HepG2 (cell line): ENCODE results near the gene RAB38. TPM values are rescaled to one million over a fixed set of nuclear protein-coding genes. Genes with fewer than 3 reads are reported as not detected.

ENCODE experiments used
- ATAC-seq: fragments of 200-7000 bp; cut with Tn5 transposase; 3 replicates; pipeline ENCODE4 v1.9.1; 2020; ENCODE audit warnings: mild to moderate bottlenecking, moderate library complexity
- BruUV-seq: library from RNA; stranded (reverse); fragments of 400-500 nt; replicated peaks from 2 replicates; lab custom pipeline; 2021; lab: Mats Ljungman, UMichigan
- CTCF ChIA-PET: fragments of 300-600 bp; formaldehyde crosslinking; extraction: SDS; loops from one replicate; lab custom pipeline; 2021; ENCODE audit warnings: low total read pairs, inconsistent platforms, low intra/inter-chr PET ratio; lab: Yijun Ruan, JAX
- POLR2A ChIA-PET: fragments of 350-600 bp; sonication (Branson Sonifier 250); formaldehyde crosslinking; loops from one replicate; lab custom pipeline; 2020; ENCODE audit warnings: antibody characterized with exemption, inconsistent platforms; lab: Yijun Ruan, JAX
- DNase-seq: peaks from one replicate; pipeline ENCODE4 v3.0.0-alpha.2; 2015; ENCODE audit warnings: low spot score
- FAIRE-seq: peaks from 3 replicates; lab custom pipeline; 2011; peaks lifted over from hg19 to GRCh38; lab: Jason Lieb, UNC
- H2AFZ ChIP-seq: one replicate; pipeline ENCODE4 v1.6.1; 2011; ENCODE audit warnings: low read length, inconsistent platforms
- H3K27ac ChIP-seq: fragments of 300-600 bp; 3 replicates; pipeline ENCODE4 v1.8.0; 2011; ENCODE audit warnings: mixed run types, mild to moderate bottlenecking, mixed read lengths, low read length, inconsistent platforms; ENCODE audit not compliant: insufficient read depth; ENCODE audit errors: extremely low read length
- H3K27me3 ChIP-seq, 2 experiments: fragments of 200-600 bp in 1 of 2; 2 replicates in 1 of 2; 3 replicates in 1 of 2; pipeline versions ENCODE4 v1.6.0 to v1.8.0; 2011; ENCODE audit warnings: low read length in 2 of 2, mild to moderate bottlenecking in 2 of 2, moderate library complexity in 2 of 2, inconsistent platforms in 1 of 2; ENCODE audit not compliant: insufficient read depth in 2 of 2, control insufficient read depth in 1 of 2
- H3K36me3 ChIP-seq, 2 experiments: fragments of 200-600 bp in 1 of 2; replicated peaks in 1 of 2; 2 replicates in 1 of 2; 3 replicates in 1 of 2; pipeline versions ENCODE4 v1.5.1 to v1.8.0; 2011; ENCODE audit warnings: low read length in 2 of 2, inconsistent platforms in 1 of 2; ENCODE audit not compliant: insufficient read depth in 2 of 2, control insufficient read depth in 1 of 2
- H3K4me1 ChIP-seq: 2 replicates; pipeline ENCODE4 v1.5.1; 2012; ENCODE audit warnings: low read length, inconsistent platforms; ENCODE audit not compliant: insufficient read depth
- H3K4me2 ChIP-seq: 2 replicates; pipeline ENCODE4 v1.6.0; 2011; ENCODE audit warnings: low read depth, low read length, inconsistent platforms
- H3K4me3 ChIP-seq, 3 experiments: fragments of 200-600 bp in 1 of 3; sonication (generic), shearing (Covaris generic) in 1 of 3; replicated peaks in 1 of 3; 2 replicates each; pipeline ENCODE4 v1.5.1; 2011 to 2016; ENCODE audit warnings: low read length in 3 of 3, inconsistent platforms in 2 of 3, low read depth in 2 of 3, mild to moderate bottlenecking in 2 of 3, control low read depth in 1 of 3, mixed read lengths in 1 of 3; ENCODE audit not compliant: insufficient read depth in 1 of 3
- H3K79me2 ChIP-seq: one replicate; pipeline ENCODE4 v1.6.1; 2011; ENCODE audit warnings: low read length, inconsistent platforms; ENCODE audit not compliant: insufficient read depth
- H3K9ac ChIP-seq: 2 replicates; pipeline ENCODE4 v1.6.0; 2011; ENCODE audit warnings: mild to moderate bottlenecking, low read depth, low read length, inconsistent platforms; ENCODE audit not compliant: insufficient read depth
- H3K9me3 ChIP-seq: 2 replicates; pipeline ENCODE4 v1.5.1; 2012; ENCODE audit warnings: mild to moderate bottlenecking, low read length
- H4K20me1 ChIP-seq: 2 replicates; pipeline ENCODE4 v1.6.0; 2011; ENCODE audit warnings: inconsistent platforms, mild to moderate bottlenecking, low read length, moderate library complexity; ENCODE audit not compliant: insufficient read depth
- ATM ChIP-seq: fragments of 450-650 bp; IDR thresholded peaks from 2 replicates; pipeline ENCODE4 v1.7.1; 2017; ENCODE audit warnings: mild to moderate bottlenecking, borderline replicate concordance
- CBX2 ChIP-seq, 2 experiments: fragments of 200-600 bp in 1 of 2; sonication (generic); formaldehyde crosslinking in 1 of 2; IDR thresholded peaks; 2 replicates each; pipeline versions ENCODE4 v1.7.0 to v1.8.1; 2018 to 2022; ENCODE audit warnings: low read depth in 2 of 2, low read length in 1 of 2, mild to moderate bottlenecking in 1 of 2, missing genetic modification reagents in 1 of 2
- CENPT ChIP-seq: sonication (generic); formaldehyde crosslinking; IDR thresholded peaks from 2 replicates; pipeline ENCODE4 v1.8.0; 2022; ENCODE audit warnings: low read depth, mild to moderate bottlenecking, moderate library complexity, missing genetic modification reagents
- DPF2 ChIP-seq: sonication (generic); formaldehyde crosslinking; IDR thresholded peaks from 2 replicates; pipeline ENCODE4 v1.4.0; 2020; ENCODE audit warnings: mild to moderate bottlenecking, low read depth, missing genetic modification reagents, borderline replicate concordance
- HNF4A ChIP-seq: sonication (generic); formaldehyde crosslinking; IDR thresholded peaks from 2 replicates; pipeline ENCODE4 v1.4.0; 2020; ENCODE audit warnings: missing genetic modification reagents
- HOXA5 ChIP-seq: sonication (generic); formaldehyde crosslinking; IDR thresholded peaks from 2 replicates; pipeline ENCODE4 v1.4.0; 2020; ENCODE audit warnings: missing genetic modification reagents
- KLF6 ChIP-seq: IDR thresholded peaks from 2 replicates; pipeline ENCODE4 v1.8.0; 2016; ENCODE audit warnings: missing biosample characterization, missing genetic modification reagents
- NCOA2 ChIP-seq: sonication (generic); formaldehyde crosslinking; IDR thresholded peaks from 2 replicates; pipeline ENCODE4 v1.8.0; 2022; ENCODE audit warnings: inconsistent platforms
- NFIC ChIP-seq: IDR thresholded peaks from 2 replicates; pipeline ENCODE4 v1.6.1; 2012; ENCODE audit warnings: mild to moderate bottlenecking, low read length, inconsistent platforms
- PHB2 ChIP-seq: fragments of 450-650 bp; IDR thresholded peaks from 2 replicates; pipeline ENCODE4 v1.6.1; 2018; ENCODE audit not compliant: partially characterized antibody
- RFX1 ChIP-seq: fragments of 450-650 bp; IDR thresholded peaks from 2 replicates; pipeline ENCODE4 v1.6.1; 2017
- SKIL ChIP-seq: sonication (generic); formaldehyde crosslinking; IDR thresholded peaks from 2 replicates; pipeline ENCODE4 v1.8.0; 2022; ENCODE audit warnings: missing genetic modification reagents, mild to moderate bottlenecking, moderate library complexity, borderline replicate concordance
- ZNF441 ChIP-seq: sonication (generic); formaldehyde crosslinking; IDR thresholded peaks from 2 replicates; pipeline ENCODE4 v1.7.0; 2021; ENCODE audit warnings: missing genetic modification reagents, borderline replicate concordance
- ZNF7 ChIP-seq: IDR thresholded peaks from 2 replicates; pipeline ENCODE4 v1.6.1; 2016; ENCODE audit warnings: missing biosample characterization, missing genetic modification reagents
- WGBS: methylation state at CpG from one replicate; pipeline ENCODE4 v1.1.6; 2017; ENCODE audit warnings: low lambda C conversion rate; 5-methylcytosine and 5-hydroxymethylcytosine counted together
- in situ Hi-C: cut with HindIII; loops from 2 replicates; pipeline ENCODE4 v1.10.0; 2017; ENCODE audit warnings: low pct_unique_long_range_greater_than_20kb; ENCODE audit not compliant: extremely low pct_ligation_motif_present
- intact Hi-C: fragments of 100-400 bp; cut with micrococcal nuclease; formaldehyde crosslinking; loops from one replicate; pipeline ENCODE4 v1.10.0; 2022; ENCODE audit not compliant: unreplicated experiment
- polyA plus RNA-seq, 8 experiments: library from polyadenylated mRNA; depleted of rRNA in 3 of 8; stranded (reverse) in 7 of 8; unstranded in 1 of 8; fragments of >200 nt; fragmentation: Illumina TruSeq in 4 of 8; extraction: Trizol in 4 of 8; gene quantifications; 2 replicates each; pipeline versions ENCODE4 v1.2.1 to v1.2.3, GENCODE V29; 2011 to 2016; ENCODE audit warnings: low read depth in 4 of 8, missing spikeins in 1 of 8, mixed read lengths in 1 of 8; ENCODE audit not compliant: insufficient read depth in 1 of 8
- total RNA-seq, 5 experiments: library from RNA; depleted of rRNA; stranded (reverse); fragments of >200 nt; fragmentation: Illumina TruSeq; extraction: Trizol; gene quantifications; 2 replicates each; pipeline ENCODE4 v1.2.3, GENCODE V29; 2016; ENCODE audit warnings: low read depth in 1 of 5

Gene RAB38
- total and polyA plus RNA-seq, 2 of the 13 experiments (the other 11 are each of a cell fraction or from before 2014, with no cell fraction given), result 0.13 to 0.30 TPM

- H4K20me1 ChIP-seq, result no peaks in the 10 kb centered on the region
- no peaks in the 10 kb centered on the region for H3K27me3 ChIP-seq
- WGBS, result 2% methylated on average over 2 of the region's 2 CpGs
- H3K9ac ChIP-seq, result no peak overlapping the region
- BruUV-seq, result no TSS peak
- intact Hi-C loops, result no loop called here
- H3K79me2 ChIP-seq, result no peaks in the 10 kb centered on the region
- TF ChIP-seq SKIL (CRISPR knock-in tag), result no peak
- peak; percentile 17; the same call in 1 of the 2 replicates for TF ChIP-seq RFX1
- H3K4me3 ChIP-seq, result no peak overlapping the region
- no peak for FAIRE-seq
- in situ Hi-C loops, result no loop called here
- POLR2A ChIA-PET, result no interaction called here
- no peak for ATAC-seq
- H3K9me3 ChIP-seq, result no peaks in the 10 kb centered on the region
- H3K27ac ChIP-seq, result no peak overlapping the region
- CTCF ChIA-PET, result no interaction called here
- 0 out of 2 replicates have a peak, but pooled peaks cover 8% of the 10 kb centered on the region for H3K4me1 ChIP-seq
- no peak overlapping the region for H2AFZ ChIP-seq
- no peak overlapping the region for H3K4me2 ChIP-seq
- DNase-seq, result no peak
- no peaks in the 10 kb centered on the region for H3K36me3 ChIP-seq
These were observed 69.3 kb downstream of the RAB38 start for GRCh38 chr11:88105951-88106350.

- 0 out of 2 replicates have a peak, but pooled peaks cover 8% of the 10 kb centered on the region for H3K4me1 ChIP-seq
- H3K9me3 ChIP-seq, result no peaks in the 10 kb centered on the region
- no peaks in the 10 kb centered on the region for H3K27me3 ChIP-seq
- H3K9ac ChIP-seq, result no peak overlapping the region
- no peak for TF ChIP-seq ZNF7 (CRISPR knock-in tag)
- TF ChIP-seq PHB2, result no peak
- no peak for TF ChIP-seq ZNF441 (CRISPR knock-in tag)
- TF ChIP-seq CBX2 (IDR thresholded peaks at IDR 0.05; ENCODE audit: low read depth, low read length), result no peak
- no peak for TF ChIP-seq CBX2 (CRISPR knock-in tag; IDR thresholded peaks at IDR 0.05; ENCODE audit: low read depth)
- TF ChIP-seq ATM, result no peak
- TF ChIP-seq HNF4A (CRISPR knock-in tag), result no peak
- TF ChIP-seq NFIC, result no peak
- no peak for TF ChIP-seq KLF6
- TF ChIP-seq CENPT (CRISPR knock-in tag), result no peak
- TF ChIP-seq NCOA2, result no peak
- no peak for TF ChIP-seq HOXA5 (CRISPR knock-in tag)
- no peak for TF ChIP-seq DPF2 (CRISPR knock-in tag)
- TF ChIP-seq, all 625 proteins: peak for 0
- Histone ChIP-seq H4K20me1 (no peaks in the 10 kb centered on the region), H3K36me3 (no peaks in the 10 kb centered on the region), H3K27ac (no peak overlapping the region), H3K79me2 (no peaks in the 10 kb centered on the region), H3K4me3 (no peak overlapping the region), H3K4me2 (no peak overlapping the region), H2AFZ (no peak overlapping the region)
- no TSS peak for BruUV-seq
- ATAC-seq (no peak), FAIRE-seq (no peak), DNase-seq (no peak)
- ChIA-PET POLR2A (no interaction called here), CTCF (no interaction called here)
- WGBS, result 0% methylated on average over 1 of the region's 1 CpG
- in situ Hi-C loops, result no loop called here
- intact Hi-C loops, result no loop called here
These were observed 69.7 kb downstream of the RAB38 start for GRCh38 chr11:88105526-88105925.
